Coronary artery (tissue), 2 donors: ENCODE measurements around the gene SUN2.

Source experiments
- DNase-seq: peaks from one replicate; pipeline ENCODE4 v3.0.0-alpha.2; 2017; ENCODE audit warnings: low spot score
- H3K27ac ChIP-seq, 2 donors: fragments of 200-600 bp; sonication (generic); one replicate each; pipeline ENCODE4 v1.5.1; 2016 to 2019
- H3K4me3 ChIP-seq: fragments of 200-600 bp; sonication (generic); 2 replicates; pipeline ENCODE4 v1.5.1; 2016; ENCODE audit warnings: mild to moderate bottlenecking, moderate library complexity
- CTCF ChIP-seq: fragments of 200-600 bp; sonication (generic); IDR thresholded peaks from one replicate; pipeline ENCODE4 v1.5.1; 2019; ENCODE audit warnings: antibody characterized with exemption

The SUN2 gene

GRCh38 chr22:38788021-38788816 is 32.4 kb upstream of the SUN2 start:
- no peak for DNase-seq
- H3K27ac ChIP-seq, result peak overlapping the region; percentile 82 to 83
- no peak for TF ChIP-seq CTCF
- peak overlapping the region; percentile 8 for H3K4me3 ChIP-seq

- no peak for TF ChIP-seq CTCF
- Histone ChIP-seq H3K4me3 (no peak overlapping the region), H3K27ac (peak overlapping the region; percentile 72 to 76)
- no peak for DNase-seq
These were observed 30.8 kb upstream of the SUN2 start for GRCh38 chr22:38786631-38787030.

GRCh38 chr22:38784856-38785255 is 29.1 kb upstream of the SUN2 start:
- Histone ChIP-seq H3K4me3 (no peak overlapping the region), H3K27ac (peak overlapping the region; percentile 72 to 76)
- TF ChIP-seq CTCF, result no peak
- DNase-seq, result no peak

- no peak for DNase-seq
- TF ChIP-seq CTCF, result no peak
- Histone ChIP-seq H3K4me3 (no peak overlapping the region), H3K27ac (no peak overlapping the region)
These were observed 28.2 kb upstream of the SUN2 start for GRCh38 chr22:38784035-38784434.

GRCh38 chr22:38783095-38783615 is 27.4 kb upstream of the SUN2 start:
- H3K4me3 ChIP-seq, result no peak overlapping the region
- peak overlapping the region in 1 of 2 donors; percentile 60 for H3K27ac ChIP-seq
- no peak for TF ChIP-seq CTCF
- DNase-seq, result no peak

DNA sequence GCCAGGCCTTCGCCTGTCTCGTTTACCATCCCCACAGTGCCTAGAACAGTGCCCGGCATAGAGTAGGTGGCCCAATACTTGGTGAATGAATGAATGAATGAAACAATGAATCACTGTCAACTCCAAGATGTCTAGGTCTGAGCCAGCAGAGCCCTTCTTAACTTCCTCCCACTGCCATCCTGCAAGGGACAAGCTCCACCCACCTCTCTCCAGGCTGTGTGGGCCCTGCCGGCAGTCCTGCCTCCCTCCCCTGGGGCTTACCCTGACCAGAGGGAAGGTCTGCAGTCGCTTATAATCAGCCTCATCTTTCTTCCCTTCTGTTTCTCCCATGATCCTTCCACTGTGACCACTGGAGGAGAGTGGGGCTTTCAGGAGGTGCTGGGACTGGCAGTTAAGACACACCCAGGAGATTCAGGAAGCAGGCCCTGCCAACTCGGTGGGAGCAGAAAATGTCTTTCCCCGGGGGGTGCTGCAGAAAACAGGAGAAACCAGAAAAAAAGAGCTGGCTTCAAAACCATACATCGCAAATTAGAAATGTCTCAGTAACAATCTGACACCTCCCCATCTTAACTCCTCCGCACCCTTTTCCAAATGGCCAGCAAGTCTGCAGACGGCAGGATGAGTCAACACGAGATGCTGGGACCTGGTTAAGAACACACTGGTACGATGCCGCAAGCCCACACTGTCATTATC is 26.8 kb upstream of the SUN2 start:
- no peak for TF ChIP-seq CTCF
- DNase-seq, result no peak
- peak overlapping the region in 1 of 2 donors; percentile 60 for H3K27ac ChIP-seq

More for the DNA sequence above, 26.8 kb upstream of the SUN2 start:
- H3K4me3 ChIP-seq, result no peak overlapping the region
